Psoas muscle (tissue), 8 donors: ENCODE results near the gene MAGI1. TPM values are rescaled to one million over a fixed set of nuclear protein-coding genes. Genes with fewer than 3 reads are reported as not detected.

Source experiments
- ATAC-seq, 4 donors: fragments of 200-7000 bp; cut with Tn5 transposase; one replicate each; pipeline ENCODE4 v1.9.1; 2020; ENCODE audit warnings: moderate library complexity in 3 of 4, mild to moderate bottlenecking in 2 of 4
- DNase-seq, 2 donors: peaks; one replicate each; pipeline ENCODE4 v3.0.0-alpha.2; 2020
- H3K27ac ChIP-seq: fragments of 200-600 bp; one replicate; pipeline ENCODE4 v1.8.0; 2022
- H3K27me3 ChIP-seq, 3 donors: fragments of 200-600 bp in 1 of 3; one replicate each; pipeline versions ENCODE4 v1.6.1 to v1.8.0; 2013 to 2022; ENCODE audit warnings: low read length in 2 of 3, mild to moderate bottlenecking in 2 of 3, moderate library complexity in 1 of 3; ENCODE audit not compliant: insufficient read depth in 3 of 3
- H3K36me3 ChIP-seq, 2 donors: fragments of 200-600 bp in 1 of 2; one replicate each; pipeline versions ENCODE4 v1.6.1 to v1.8.0; 2013 to 2022; ENCODE audit warnings: low read depth in 1 of 2, mild to moderate bottlenecking in 1 of 2, moderate library complexity in 1 of 2; ENCODE audit not compliant: insufficient read depth in 1 of 2
- H3K4me1 ChIP-seq: fragments of 200-600 bp; one replicate; pipeline ENCODE4 v1.8.0; 2022
- H3K4me3 ChIP-seq: fragments of 200-600 bp; one replicate; pipeline ENCODE4 v1.8.0; 2022; ENCODE audit warnings: mild to moderate bottlenecking
- H3K9me3 ChIP-seq: fragments of 200-600 bp; one replicate; pipeline ENCODE4 v1.8.0; 2022
- CTCF ChIP-seq: fragments of 200-600 bp; IDR thresholded peaks from one replicate; pipeline ENCODE4 v1.8.0; 2022; ENCODE audit warnings: antibody characterized with exemption
- WGBS, 3 donors: extraction: QIAGEN DNeasy Blood & Tissue Kit; methylation state at CpG; one replicate each; pipeline versions ENCODE4 v1.1.6 to v1.1.7; 2013; 5-methylcytosine and 5-hydroxymethylcytosine counted together
- intact Hi-C, 2 donors: fragments of 100-400 bp; cut with DNase I; formaldehyde crosslinking; loops; one replicate each; pipeline versions ENCODE4 v1.11.0 to v1.14.2; 2022
- polyA plus RNA-seq, 3 donors: library from polyadenylated mRNA; stranded (reverse); fragments of 200-250 nt; gene quantifications; one replicate each; pipeline ENCODE4 v1.2.3, GENCODE V29; 2013
- total RNA-seq, 4 donors: library from RNA; stranded (reverse); fragmentation: NEBNext Ultra II Directional in 2 of 4; extraction: Animal tissue kit (Norgen Biotek cat#: 25700) in 2 of 4; gene quantifications; one replicate each; pipeline versions ENCODE4 v1.2.1 to v1.2.4, GENCODE V29; 2021 to 2023
- donor health status: healthy with polysubstance abuse.
- donor health status: DM: no; HTN: no; CAD: no; lungs with moderate emphysema.
- donor health status: Bipolar disorder and iron deficiency.
- donor health status: healthy.
- donor health status: DM: yes; HTN: yes; CAD: no.
- donor health status: DM: no; HTN: no; CAD: no.
- donor health status: DM: no; HTN: no; CAD: no.
- donor health status: DM: yes; HTN: yes; CAD: no.

MAGI1 gene
- total and polyA plus RNA-seq, 7 donors = 4.5 to 8.1 (median 6.3) TPM

GRCh38 chr3:65361448-65361847, 677.3 kb downstream of the MAGI1 start:
- H3K27ac ChIP-seq = no peak overlapping the region
- no peak overlapping the region for H3K4me3 ChIP-seq
- H3K4me1 ChIP-seq = no peaks in the 10 kb centered on the region
- intact Hi-C loops = no loop called here
- TF ChIP-seq CTCF = no peak
- DNase-seq (no peak), ATAC-seq (no peak)
- H3K27me3 ChIP-seq = no peaks in the 10 kb centered on the region
- H3K9me3 ChIP-seq = no peaks in the 10 kb centered on the region
- H3K36me3 ChIP-seq = peaks cover 4 to 54% of the 10 kb centered on the region in 2 donors
- WGBS, 3 donors = 93 to 98% (median 98%) methylated on average over 2 of the region's 2 CpGs

- intact Hi-C loops = no loop called here
- Histone ChIP-seq H3K36me3 (peaks cover 4 to 30% of the 10 kb centered on the region in 2 donors), H3K4me1 (no peaks in the 10 kb centered on the region), H3K4me3 (no peak overlapping the region), H3K27ac (no peak overlapping the region), H3K9me3 (no peaks in the 10 kb centered on the region), H3K27me3 (no peaks in the 10 kb centered on the region)
- DNase-seq (no peak), ATAC-seq (no peak)
- 69 to 72% (median 69%) methylated on average over 73 to 74 of the region's 74 CpGs for WGBS, 3 donors
- no peak for TF ChIP-seq CTCF
These were observed 682.1 kb downstream of the MAGI1 start for GRCh38 chr3:65356331-65357248.

- Histone ChIP-seq H3K9me3 (no peaks in the 10 kb centered on the region), H3K27me3 (no peaks in the 10 kb centered on the region), H3K4me1 (no peaks in the 10 kb centered on the region), H3K4me3 (no peak overlapping the region), H3K36me3 (peaks cover 2 to 13% of the 10 kb centered on the region in 2 donors), H3K27ac (no peak overlapping the region)
- no peak for DNase-seq
- no peak for TF ChIP-seq CTCF
- intact Hi-C loops = no loop called here
- no peak for ATAC-seq
- 86 to 93% (median 91%) methylated on average over 4 of the region's 4 CpGs for WGBS, 3 donors
These were observed 683.8 kb downstream of the MAGI1 start for GRCh38 chr3:65354880-65355279.

- DNase-seq (no peak), ATAC-seq (peak in 1 of 4 donors; percentile 36)
- Histone ChIP-seq H3K9me3 (no peaks in the 10 kb centered on the region), H3K4me1 (no peaks in the 10 kb centered on the region), H3K36me3 (peaks cover 0 to 10% of the 10 kb centered on the region in 2 donors), H3K27ac (no peak overlapping the region), H3K4me3 (no peak overlapping the region), H3K27me3 (no peaks in the 10 kb centered on the region)
- intact Hi-C loops = no loop called here
- TF ChIP-seq CTCF = no peak
- 40 to 64% (median 44%) methylated on average over 2 of the region's 2 CpGs for WGBS, 3 donors
These were observed 685.8 kb downstream of the MAGI1 start for GRCh38 chr3:65352951-65353350.
